Germinal center (tissue), 1 donor: ENCODE measurements around the gene CFP.
"Not testable (repeated sequence)": the region's sequence is repeated elsewhere in the genome, so short reads cannot be mapped to it uniquely, and the experiment has no call there.

ENCODE experiments used
- DNase-seq: peaks from one replicate; pipeline ENCODE4 v3.0.0; 2012; ENCODE audit warnings: mixed read lengths, low spot score

CFP gene

GRCh38 chrX:47629419-47630200 lies at the start of gene CFP:
TSS of gene CFP (minus strand) at chrX:47629930. CDS start at chrX:47629844, 86 bp downstream.
- DNase-seq, result no peak

DNA sequence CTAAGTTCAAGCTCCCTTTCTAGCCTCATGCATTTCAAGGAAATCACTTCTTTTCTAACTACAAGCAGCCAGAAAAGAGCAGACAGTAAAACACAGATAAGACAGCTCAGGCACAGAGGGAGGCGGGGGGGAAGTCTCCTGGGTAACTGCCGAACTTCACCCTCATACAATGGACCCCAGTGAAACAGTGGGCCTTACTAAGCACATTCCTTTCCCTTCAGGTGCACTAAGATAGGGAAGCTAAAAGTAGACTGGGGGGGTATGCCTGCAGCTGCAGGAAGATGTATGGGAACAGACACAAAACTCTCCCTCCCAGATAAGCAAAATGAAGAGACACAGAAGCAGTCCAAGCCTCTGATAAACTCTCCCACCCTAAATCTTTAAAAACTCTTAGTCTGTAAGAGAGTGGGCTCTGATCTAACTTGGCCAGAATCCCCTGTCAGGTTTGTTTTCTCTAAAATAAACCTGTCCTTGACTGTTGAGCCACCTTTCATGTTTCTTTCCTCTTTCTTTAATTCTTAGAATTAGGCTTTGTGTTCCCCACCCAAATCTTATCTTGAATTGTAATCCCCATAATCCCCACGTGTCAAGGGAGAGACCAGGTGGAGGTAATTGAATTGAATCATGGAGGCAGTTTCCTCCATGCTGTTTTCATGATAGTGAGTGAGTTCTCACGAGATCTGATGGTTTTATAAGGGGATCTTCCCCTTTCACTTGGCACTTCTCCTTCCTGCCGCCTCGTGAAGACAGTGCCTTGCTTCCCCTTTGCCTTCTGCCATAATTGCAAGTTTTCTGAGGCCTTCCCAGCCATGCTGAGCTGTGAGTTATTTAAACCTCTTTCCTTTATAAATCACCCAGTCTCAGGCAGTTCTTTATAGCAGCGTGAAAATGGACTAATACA lies 46.5 kb upstream of the CFP start:
- DNase-seq, result not testable (repeated sequence)

GRCh38 chrX:47674776-47675175 lies 45.0 kb upstream of the CFP start:
- no peak for DNase-seq

- DNase-seq, result not testable (repeated sequence)
Observed at GRCh38 chrX:47665797-47666196, 36.1 kb upstream of the CFP start.

- DNase-seq, result no peak
Observed at GRCh38 chrX:47664737-47665136, 35.0 kb upstream of the CFP start.

- no peak for DNase-seq
Observed at GRCh38 chrX:47662144-47662657, 32.5 kb upstream of the CFP start.

DNA sequence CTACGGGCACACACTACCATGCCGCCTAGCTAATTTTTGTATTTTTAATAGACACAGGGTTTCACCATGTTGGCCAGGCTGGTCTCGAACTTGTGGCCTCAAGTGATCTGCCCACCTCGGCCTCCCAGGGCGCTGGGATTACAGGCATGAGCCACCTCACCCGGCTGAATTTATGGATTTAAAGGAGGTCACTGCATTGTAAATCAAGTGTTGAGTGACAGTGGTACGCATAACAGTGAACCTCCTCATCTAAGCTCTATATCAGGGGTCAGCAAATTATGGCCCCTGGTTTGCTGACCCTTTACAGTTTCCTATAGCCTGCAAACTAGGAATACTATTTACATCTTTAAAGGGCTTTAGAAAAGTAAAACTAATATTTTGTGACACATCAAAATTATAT lies 31.8 kb upstream of the CFP start:
- DNase-seq, result no peak

DNA sequence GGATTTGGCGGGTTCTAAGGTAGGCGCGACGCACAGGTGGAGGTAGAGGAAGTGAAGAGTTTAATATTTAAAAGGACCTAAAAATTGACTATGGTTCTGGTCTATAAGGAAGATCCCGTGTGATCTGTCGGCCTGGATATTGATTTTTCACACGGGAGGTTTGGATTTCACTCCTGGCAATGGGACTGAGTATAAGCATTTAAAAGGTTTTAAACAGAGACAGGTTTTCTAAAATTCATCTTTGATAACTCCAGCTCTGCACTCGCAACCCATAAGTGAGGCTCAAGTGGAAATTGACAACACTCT lies 29.6 kb upstream of the CFP start:
- DNase-seq, result no peak

DNA sequence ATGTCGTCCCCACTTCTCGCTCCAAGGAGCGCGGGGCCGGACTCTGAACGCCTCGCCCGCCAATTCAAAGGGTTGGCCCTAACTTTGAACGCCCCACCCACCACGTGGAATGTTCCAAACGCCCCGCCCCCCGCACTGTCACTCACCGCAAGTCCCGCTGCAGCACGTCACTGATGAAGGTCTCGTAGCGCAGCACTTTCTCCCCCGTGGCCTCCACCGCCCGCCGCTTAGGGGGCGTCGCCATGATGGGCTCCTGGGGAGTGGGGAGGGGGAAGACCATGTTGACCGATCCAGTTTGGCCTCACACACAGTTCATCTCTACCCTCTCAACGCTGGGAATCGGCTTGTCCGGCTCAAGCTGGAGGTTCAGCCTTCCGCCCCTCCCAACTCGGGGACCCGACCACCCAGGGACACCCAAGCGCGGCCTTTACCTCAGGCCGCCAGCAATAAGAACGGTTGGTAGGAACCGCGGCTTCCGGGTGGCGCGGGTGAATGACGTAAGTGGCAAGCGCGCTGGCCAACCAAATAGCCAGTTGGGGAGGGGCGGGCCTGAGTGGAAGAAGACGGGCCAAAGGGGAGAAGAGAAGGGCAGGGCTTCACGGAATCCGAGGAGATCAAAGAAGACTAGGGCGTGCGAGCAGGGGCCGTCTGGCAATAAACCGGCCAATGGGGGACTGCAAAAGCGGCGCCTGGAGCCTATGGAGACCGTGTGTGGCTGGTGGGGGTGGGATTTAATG lies 29.1 kb upstream of the CFP start, which contains the start of gene UXT:
UXT (minus strand) TSS at position 497 of the 737 bp plus-strand sequence; CDS start at position 244, 253 bp downstream.
- DNase-seq, result peak; percentile 88

GRCh38 chrX:47658301-47658683 lies 28.6 kb upstream of the CFP start:
- DNase-seq, result no peak

DNA sequence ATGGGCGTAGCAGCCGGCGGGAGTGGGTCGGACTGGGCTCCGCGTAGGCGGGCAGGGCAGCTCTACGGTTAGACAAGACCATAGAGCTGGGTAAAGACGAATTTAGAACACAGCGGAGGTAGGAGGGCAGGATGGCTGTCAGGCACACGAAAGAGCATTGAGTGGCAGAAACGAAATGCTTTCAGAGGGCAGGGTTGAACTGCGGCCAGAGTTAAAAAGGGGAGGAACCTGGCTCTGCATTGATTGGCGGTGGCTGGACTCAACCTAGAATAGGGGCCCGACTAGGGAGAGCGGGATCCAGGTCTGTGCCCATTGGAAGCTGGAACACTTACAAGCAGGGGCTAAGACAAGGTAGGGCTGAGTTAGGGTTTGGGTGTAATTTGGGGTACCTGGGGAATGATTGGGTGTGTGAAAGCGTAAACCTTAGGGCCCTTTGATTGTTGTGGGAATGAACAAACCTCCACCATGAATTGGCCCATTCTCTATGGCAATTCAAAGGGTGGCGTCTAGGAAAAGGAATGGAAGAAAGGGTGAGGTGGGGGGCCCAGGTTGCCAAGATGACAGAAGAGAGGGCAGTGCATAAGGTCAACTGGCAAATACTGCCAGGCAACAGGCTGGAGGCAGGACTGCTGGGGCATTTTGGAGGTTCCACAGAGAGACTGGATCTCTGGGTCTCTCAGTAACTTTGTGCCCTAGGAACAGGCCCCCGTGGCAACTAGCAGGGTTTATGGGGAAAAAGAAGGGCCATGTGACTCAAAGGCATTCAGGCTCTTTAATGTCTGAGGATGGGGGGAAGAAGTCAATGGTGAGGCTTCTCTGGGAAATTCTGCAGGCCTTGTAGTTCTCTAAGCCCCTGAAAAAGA lies 21.5 kb upstream of the CFP start:
- DNase-seq, result no peak

DNA sequence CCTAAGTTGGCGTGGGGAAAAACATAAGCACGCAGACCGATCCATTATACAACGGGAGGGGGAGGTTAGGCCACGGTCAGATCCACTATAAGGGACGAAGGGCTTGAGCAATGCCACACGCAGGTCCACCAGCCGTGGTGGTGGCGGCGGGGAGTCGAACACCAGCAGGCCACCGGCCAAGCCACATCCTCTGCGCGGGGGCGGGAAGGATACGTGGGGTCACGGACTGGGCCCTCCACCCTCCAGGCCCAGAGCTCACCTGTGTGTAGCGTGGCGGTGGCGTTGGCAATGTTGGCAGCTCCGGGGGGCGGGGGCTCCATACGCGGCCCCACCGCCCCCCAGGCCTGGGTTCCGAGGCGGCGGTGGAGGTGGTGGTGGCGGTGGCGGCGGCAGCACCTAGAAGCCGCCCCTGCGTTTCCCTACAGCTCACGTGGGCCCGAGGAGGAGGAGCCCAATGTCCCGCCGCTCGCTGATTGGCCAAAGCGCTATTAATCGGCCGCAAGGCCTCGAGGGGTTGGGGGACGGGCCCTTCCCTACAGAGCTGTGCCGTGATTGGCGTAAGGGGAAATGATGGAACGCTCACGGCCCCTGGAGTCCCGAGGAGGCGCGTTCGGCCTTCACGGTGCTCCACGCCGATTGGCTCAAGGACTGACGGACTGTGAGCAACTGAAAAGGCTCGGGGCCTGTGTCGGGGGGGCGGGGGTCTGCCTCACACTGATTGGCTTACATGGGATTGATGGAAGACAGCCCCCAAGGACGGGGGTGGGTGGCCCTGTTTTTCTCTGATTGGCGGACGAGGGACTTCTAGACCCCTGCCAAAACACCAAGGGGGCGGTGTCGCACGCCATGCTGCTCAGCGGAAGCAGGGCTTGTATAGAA lies 20.7 kb upstream of the CFP start, which contains the start of gene ELK1:
ELK1 (minus strand) TSS at position 400 of the 879 bp plus-strand sequence. CDS start 9,122 bp downstream, outside the sequence.
- DNase-seq, result peak; percentile 94

DNA sequence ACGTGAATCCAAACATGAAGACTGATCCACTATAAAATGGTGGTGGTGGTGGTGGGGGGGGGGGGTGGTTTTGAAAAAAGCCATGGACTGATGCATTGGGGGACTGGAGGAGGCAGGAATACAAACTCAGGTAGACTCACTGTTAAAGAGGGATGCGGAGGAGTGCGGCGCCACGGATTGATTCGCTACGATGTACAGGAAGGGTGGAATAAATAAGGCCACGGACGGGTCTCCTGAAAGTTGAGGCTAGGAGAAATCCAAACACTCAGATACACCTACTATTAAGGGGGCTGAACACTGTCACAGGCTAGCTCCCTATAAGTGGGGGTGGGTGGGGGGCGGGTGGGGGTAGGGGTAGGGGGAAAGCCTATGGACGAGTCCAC lies 20.0 kb upstream of the CFP start:
- DNase-seq, result no peak

GRCh38 chrX:47649271-47649670 lies 19.5 kb upstream of the CFP start:
- DNase-seq, result no peak

- no peak for DNase-seq
Observed at GRCh38 chrX:47648376-47648775, 18.6 kb upstream of the CFP start.

- no peak for DNase-seq
Observed at GRCh38 chrX:47646636-47647035, 16.9 kb upstream of the CFP start.

DNA sequence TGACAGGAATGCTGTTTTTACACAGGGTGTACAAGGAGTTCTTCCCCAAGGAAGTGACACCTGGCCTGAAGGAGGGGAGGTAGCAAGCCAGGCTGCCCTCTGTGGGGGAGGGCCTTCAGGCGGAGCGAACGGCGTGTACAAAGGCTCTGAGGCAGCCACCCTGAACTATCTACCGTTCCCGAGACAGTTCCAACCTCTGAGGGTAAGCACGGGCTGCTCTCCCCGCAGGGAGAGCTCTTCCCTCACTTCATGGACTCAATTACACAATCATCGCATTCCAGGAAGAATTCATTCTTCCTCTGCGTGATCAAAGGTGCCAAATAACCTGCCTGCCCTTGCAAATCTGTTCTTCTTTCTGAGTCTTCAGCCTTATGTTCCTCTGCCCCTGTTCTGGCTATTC lies 15.8 kb upstream of the CFP start:
- DNase-seq, result no peak

DNA sequence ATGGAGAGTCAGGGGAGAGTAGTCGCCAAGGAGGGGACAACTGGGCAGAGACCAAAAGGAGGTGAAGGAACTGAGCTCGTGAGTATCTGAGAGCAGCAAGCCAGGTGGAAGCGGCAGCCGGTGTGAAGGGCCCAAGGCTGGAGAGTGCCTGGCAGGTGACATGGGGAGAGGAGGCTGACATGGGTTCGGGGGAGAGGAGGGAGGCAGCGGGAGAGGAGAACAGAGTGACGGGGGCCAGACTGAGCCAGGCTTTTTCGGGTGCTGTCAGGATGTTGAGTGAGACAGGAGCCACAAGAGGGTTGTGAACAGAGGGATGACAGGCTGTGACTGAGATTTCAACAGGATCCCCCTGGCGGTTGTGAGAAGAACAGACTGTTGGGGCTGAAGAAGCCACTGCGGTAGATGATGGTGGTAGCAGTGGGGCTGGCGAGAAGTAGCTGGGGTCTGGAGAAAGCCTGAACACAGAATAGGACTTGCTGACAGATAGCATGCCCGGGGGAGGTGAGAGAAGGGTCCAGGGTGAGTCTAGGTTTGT lies 14.9 kb upstream of the CFP start:
- DNase-seq, result no peak

GRCh38 chrX:47643926-47644325 lies 14.2 kb upstream of the CFP start:
- no peak for DNase-seq

- no peak for DNase-seq
Observed at GRCh38 chrX:47638816-47639215, 9.1 kb upstream of the CFP start.
